ENCODE measurements around the gene ATG2A. TPM values are rescaled to one million over a fixed set of nuclear protein-coding genes. Genes with fewer than 3 reads are reported as not detected.

ATG2A gene
- total and polyA plus RNA-seq, 10 of the 15 experiments (the other 5 are each of a cell fraction or from before 2014, with no cell fraction given) = 0.08 to 19.0 (median 4.6) TPM

DNA sequence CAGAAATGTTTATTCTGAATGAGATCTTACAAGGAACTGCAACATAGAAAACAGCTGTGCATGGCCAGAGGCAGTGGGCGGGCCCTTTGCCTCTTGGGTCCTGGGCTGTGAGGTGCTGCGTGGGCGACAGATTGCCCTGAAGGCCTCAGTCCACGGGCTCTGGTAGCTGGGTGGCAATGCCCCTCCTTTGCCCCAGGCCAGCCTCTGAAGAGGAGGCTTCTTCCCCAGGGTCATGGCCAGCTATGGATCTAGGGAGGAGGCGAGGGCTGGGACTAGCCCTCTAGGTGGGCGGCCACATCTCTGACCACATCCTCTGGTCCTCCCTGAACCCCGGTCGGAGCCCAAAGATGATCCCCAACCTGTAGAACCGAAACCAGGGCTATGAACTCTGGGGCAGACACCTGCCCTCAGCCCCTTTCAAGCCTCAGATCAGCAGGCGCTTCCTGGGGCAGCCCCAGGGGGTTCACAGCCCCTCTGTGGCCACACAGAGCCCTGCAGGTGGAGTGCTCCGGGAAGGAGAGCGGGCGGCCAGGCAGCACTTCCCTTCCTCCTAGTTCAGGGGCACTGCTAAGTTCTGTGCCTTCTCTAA is 65.9 kb downstream of the ATG2A start (continued):
- TF ChIP-seq KDM1A (IDR thresholded peaks at IDR 0.05; ENCODE audit: borderline replicate concordance) (no peak), SUPT20H (IDR thresholded peaks at IDR 0.05; ENCODE audit: borderline replicate concordance, control insufficient read depth, low read depth, low read length) (no peak), SRF (IDR thresholded peaks at IDR 0.05; ENCODE audit: low read depth in 2 of 2, low read length in 2 of 2) (no peak), RFX5 (IDR thresholded peaks at IDR 0.05; ENCODE audit: low read depth, low read length) (no peak), PKNOX1 (IDR thresholded peaks at IDR 0.05) (no peak), IKZF2 (IDR thresholded peaks at IDR 0.05) (peak; percentile 93), PAX8 (IDR thresholded peaks at IDR 0.05) (no peak), YY1 (IDR thresholded peaks at IDR 0.05; ENCODE audit: low read depth, low read length) (peak; percentile 55), NFYB (IDR thresholded peaks at IDR 0.05; ENCODE audit: insufficient read depth, low read depth, low read length) (no peak), TCF12 (IDR thresholded peaks at IDR 0.05; ENCODE audit: low read depth, low read length) (peak; percentile 98), YBX1 (IDR thresholded peaks at IDR 0.05) (no peak), REST (IDR thresholded peaks at IDR 0.05; ENCODE audit: low read depth, low read length) (no peak), CHD1 (IDR thresholded peaks at IDR 0.05; ENCODE audit: low read depth, low read length) (no peak), E2F4 (IDR thresholded peaks at IDR 0.05; ENCODE audit: low read depth, low read length) (no peak)
- TF ChIP-seq, protein P1, sequence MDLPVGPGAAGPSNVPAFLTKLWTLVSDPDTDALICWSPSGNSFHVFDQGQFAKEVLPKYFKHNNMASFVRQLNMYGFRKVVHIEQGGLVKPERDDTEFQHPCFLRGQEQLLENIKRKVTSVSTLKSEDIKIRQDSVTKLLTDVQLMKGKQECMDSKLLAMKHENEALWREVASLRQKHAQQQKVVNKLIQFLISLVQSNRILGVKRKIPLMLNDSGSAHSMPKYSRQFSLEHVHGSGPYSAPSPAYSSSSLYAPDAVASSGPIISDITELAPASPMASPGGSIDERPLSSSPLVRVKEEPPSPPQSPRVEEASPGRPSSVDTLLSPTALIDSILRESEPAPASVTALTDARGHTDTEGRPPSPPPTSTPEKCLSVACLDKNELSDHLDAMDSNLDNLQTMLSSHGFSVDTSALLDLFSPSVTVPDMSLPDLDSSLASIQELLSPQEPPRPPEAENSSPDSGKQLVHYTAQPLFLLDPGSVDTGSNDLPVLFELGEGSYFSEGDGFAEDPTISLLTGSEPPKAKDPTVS (IDR thresholded peaks at IDR 0.05; ENCODE audit: low read depth, low read length) = no peak
- TF ChIP-seq, protein P2, sequence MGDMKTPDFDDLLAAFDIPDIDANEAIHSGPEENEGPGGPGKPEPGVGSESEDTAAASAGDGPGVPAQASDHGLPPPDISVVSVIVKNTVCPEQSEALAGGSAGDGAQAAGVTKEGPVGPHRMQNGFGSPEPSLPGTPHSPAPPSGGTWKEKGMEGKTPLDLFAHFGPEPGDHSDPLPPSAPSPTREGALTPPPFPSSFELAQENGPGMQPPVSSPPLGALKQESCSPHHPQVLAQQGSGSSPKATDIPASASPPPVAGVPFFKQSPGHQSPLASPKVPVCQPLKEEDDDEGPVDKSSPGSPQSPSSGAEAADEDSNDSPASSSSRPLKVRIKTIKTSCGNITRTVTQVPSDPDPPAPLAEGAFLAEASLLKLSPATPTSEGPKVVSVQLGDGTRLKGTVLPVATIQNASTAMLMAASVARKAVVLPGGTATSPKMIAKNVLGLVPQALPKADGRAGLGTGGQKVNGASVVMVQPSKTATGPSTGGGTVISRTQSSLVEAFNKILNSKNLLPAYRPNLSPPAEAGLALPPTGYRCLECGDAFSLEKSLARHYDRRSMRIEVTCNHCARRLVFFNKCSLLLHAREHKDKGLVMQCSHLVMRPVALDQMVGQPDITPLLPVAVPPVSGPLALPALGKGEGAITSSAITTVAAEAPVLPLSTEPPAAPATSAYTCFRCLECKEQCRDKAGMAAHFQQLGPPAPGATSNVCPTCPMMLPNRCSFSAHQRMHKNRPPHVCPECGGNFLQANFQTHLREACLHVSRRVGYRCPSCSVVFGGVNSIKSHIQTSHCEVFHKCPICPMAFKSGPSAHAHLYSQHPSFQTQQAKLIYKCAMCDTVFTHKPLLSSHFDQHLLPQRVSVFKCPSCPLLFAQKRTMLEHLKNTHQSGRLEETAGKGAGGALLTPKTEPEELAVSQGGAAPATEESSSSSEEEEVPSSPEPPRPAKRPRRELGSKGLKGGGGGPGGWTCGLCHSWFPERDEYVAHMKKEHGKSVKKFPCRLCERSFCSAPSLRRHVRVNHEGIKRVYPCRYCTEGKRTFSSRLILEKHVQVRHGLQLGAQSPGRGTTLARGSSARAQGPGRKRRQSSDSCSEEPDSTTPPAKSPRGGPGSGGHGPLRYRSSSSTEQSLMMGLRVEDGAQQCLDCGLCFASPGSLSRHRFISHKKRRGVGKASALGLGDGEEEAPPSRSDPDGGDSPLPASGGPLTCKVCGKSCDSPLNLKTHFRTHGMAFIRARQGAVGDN (IDR thresholded peaks at IDR 0.05) = peak; percentile 63
- TF ChIP-seq, protein P3, sequence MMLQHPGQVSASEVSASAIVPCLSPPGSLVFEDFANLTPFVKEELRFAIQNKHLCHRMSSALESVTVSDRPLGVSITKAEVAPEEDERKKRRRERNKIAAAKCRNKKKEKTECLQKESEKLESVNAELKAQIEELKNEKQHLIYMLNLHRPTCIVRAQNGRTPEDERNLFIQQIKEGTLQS (IDR thresholded peaks at IDR 0.05; ENCODE audit: borderline replicate concordance, extremely low read depth, low read depth, low read length) = no peak
